GM21526 (cell line): ENCODE measurements around the gene CXXC5.
"Not testable (repeated sequence)": the region's sequence is repeated elsewhere in the genome, so short reads cannot be mapped to it uniquely, and the experiment has no call there.

Experiments
- ATAC-seq: cut with Tn5 transposase; IDR thresholded peaks from one replicate; pipeline ENCODE4 v1.9.1; 2021; ENCODE audit warnings: moderate library complexity; ENCODE audit not compliant: unreplicated experiment, low FRiP score

Gene CXXC5

GRCh38 chr5:139648205-139649081, at the start of gene CXXC5:
Gene CXXC5, plus strand, starts transcription at chr5:139648349. Its CDS starts 32,175 bp downstream, at chr5:139680524.
- ATAC-seq = no peak

GRCh38 chr5:139598601-139598965, 49.6 kb upstream of the CXXC5 start:
- ATAC-seq = not testable (repeated sequence)

GRCh38 chr5:139600336-139600949, 47.7 kb upstream of the CXXC5 start:
- no peak for ATAC-seq

- ATAC-seq = no peak
Observed at GRCh38 chr5:139601429-139601828, 46.7 kb upstream of the CXXC5 start.

- ATAC-seq = not testable (repeated sequence)
Observed at GRCh38 chr5:139601948-139602347, 46.2 kb upstream of the CXXC5 start.

GRCh38 chr5:139605887-139606286, 42.3 kb upstream of the CXXC5 start:
- ATAC-seq = no peak

GRCh38 chr5:139611703-139612584, 36.2 kb upstream of the CXXC5 start:
- ATAC-seq = no peak

GRCh38 chr5:139619861-139620260, 28.3 kb upstream of the CXXC5 start:
- no peak for ATAC-seq

GRCh38 chr5:139625398-139625797, 22.8 kb upstream of the CXXC5 start:
- not testable (repeated sequence) for ATAC-seq

- no peak for ATAC-seq
Observed at GRCh38 chr5:139630855-139631254, 17.3 kb upstream of the CXXC5 start.

- ATAC-seq = no peak
Observed at GRCh38 chr5:139631520-139632165, 16.5 kb upstream of the CXXC5 start.

- ATAC-seq = peak; percentile 30
Observed at GRCh38 chr5:139633295-139634027, 14.7 kb upstream of the CXXC5 start.

- ATAC-seq = no peak
Observed at GRCh38 chr5:139634028-139634325, 14.2 kb upstream of the CXXC5 start.

GRCh38 chr5:139634541-139634940, 13.6 kb upstream of the CXXC5 start:
- no peak for ATAC-seq

- no peak for ATAC-seq
Observed at GRCh38 chr5:139635191-139635590, 13.0 kb upstream of the CXXC5 start.

GRCh38 chr5:139635606-139636206, 12.4 kb upstream of the CXXC5 start:
- ATAC-seq = no peak

- peak; percentile 72 for ATAC-seq
Observed at GRCh38 chr5:139636207-139636792, 11.8 kb upstream of the CXXC5 start.

- ATAC-seq = no peak
Observed at GRCh38 chr5:139636975-139637408, 11.2 kb upstream of the CXXC5 start.

GRCh38 chr5:139637438-139638089, 10.6 kb upstream of the CXXC5 start:
- no peak for ATAC-seq
